ENCODE results near the gene REX1BD. TPM values are rescaled to one million over a fixed set of nuclear protein-coding genes. Genes with fewer than 3 reads are reported as not detected.
"Not testable (repeated sequence)": the region's sequence is repeated elsewhere in the genome, so short reads cannot be mapped to it uniquely, and the experiment has no call there.

REX1BD gene
- total RNA-seq, 2 experiments from 2014 or later: 73.0 to 85.2 TPM

GRCh38 chr19:18587962-18588610 is 512 bp upstream of the REX1BD start:
- ChIA-PET POLR2A (interaction anchor here (2.2 kb wide), 1 partner anchor 16 kb away, joined by 14 read pairs; the partner anchor contains the start of gene UBA52), CTCF (interaction anchor here (0.6 to 3.8 kb wide), 21 partner anchors 9 to 278 kb away, joined by 3 to 41 read pairs (median 5); partner anchors contain the start of genes CRLF1, FKBP8, SSBP4 and UBA52)
- no peak for DNase-seq
- H3K36me3 Mint-ChIP-seq (ENCODE audit: low read depth): peaks cover 16% of the 10 kb centered on the region
- H3K4me1 Mint-ChIP-seq: peaks cover 43% of the 10 kb centered on the region
- no peaks in the 10 kb centered on the region for H3K9me3 Mint-ChIP-seq
- H3K27ac Mint-ChIP-seq: peak overlapping the region; percentile 95
- H3K27me3 Mint-ChIP-seq: no peaks in the 10 kb centered on the region
- peak overlapping the region; percentile 84 for H3K4me3 Mint-ChIP-seq

GRCh38 chr19:18589380-18590272 is 1.0 kb downstream of the REX1BD start:
- H3K36me3 Mint-ChIP-seq (ENCODE audit: low read depth): peaks cover 16% of the 10 kb centered on the region
- H3K27ac Mint-ChIP-seq: peak overlapping the region; percentile 95
- H3K9me3 Mint-ChIP-seq: no peaks in the 10 kb centered on the region
- CTCF ChIA-PET: interaction anchor here (0.6 to 3.8 kb wide), 37 partner anchors 8 to 785 kb away, joined by 3 to 41 read pairs (median 4); partner anchors contain the start of genes COPE, DDX49, FKBP8 and KXD1
- peak overlapping the region; percentile 84 for H3K4me3 Mint-ChIP-seq
- POLR2A ChIA-PET: interaction anchor here (0.6 to 2.2 kb wide), 5 partner anchors 18 to 810 kb away, joined by 3 to 14 read pairs (median 3); partner anchors contain the start of gene UBA52
- H3K4me1 Mint-ChIP-seq: peaks cover 45% of the 10 kb centered on the region
- peak; percentile 77 for DNase-seq
- H3K27me3 Mint-ChIP-seq: peaks cover 3% of the 10 kb centered on the region

GRCh38 chr19:18590273-18591272 is 2.0 kb downstream of the REX1BD start:
- Mint-ChIP-seq H3K4me3 (peak overlapping the region; percentile 84), H3K9me3 (no peaks in the 10 kb centered on the region), H3K27me3 (peaks cover 8% of the 10 kb centered on the region), H3K36me3 (ENCODE audit: low read depth) (peaks cover 16% of the 10 kb centered on the region), H3K27ac (no peak overlapping the region), H3K4me1 (peaks cover 44% of the 10 kb centered on the region)
- POLR2A ChIA-PET: interaction anchor here (0.7 kb wide), 1 partner anchor 181 kb away, joined by 8 read pairs; no protein-coding TSS in a partner anchor
- DNase-seq: no peak
- CTCF ChIA-PET: interaction anchor here (0.9 to 3.8 kb wide), 8 partner anchors 10 to 329 kb away, joined by 3 to 41 read pairs (median 6); partner anchors contain the start of genes COPE, DDX49 and UBA52

DNA sequence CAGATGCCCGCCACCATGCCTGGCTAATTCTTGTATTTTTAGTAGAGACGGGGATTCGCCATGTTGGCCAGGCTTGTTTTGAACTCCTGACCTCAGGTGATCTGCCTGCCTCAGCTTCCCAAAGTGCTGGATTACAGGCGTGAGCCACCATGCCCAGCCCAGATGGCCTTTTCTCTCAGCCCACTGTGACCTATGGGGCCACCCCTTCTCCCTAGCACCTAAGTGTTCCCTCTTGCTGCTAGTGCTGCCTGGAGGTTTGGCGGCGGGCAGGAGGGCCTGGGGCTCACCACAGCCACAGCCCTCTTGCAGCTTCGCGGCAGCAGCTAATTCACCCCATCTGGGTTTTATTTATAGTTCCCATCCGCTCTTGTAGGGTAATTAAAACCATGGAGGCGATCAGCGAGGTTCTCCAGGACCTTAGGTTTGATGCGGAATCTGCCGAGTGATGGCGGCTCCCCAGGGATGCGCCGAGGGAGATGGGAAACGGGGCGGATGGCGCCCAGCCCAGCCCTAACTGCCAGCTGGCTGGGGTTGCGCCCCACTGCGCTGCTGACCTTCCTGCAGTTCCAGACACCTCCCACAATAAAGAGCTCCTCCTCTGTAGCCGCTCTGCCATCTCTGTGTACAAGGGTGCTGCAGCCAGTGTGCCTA is 3.3 kb downstream of the REX1BD start:
- H3K4me1 Mint-ChIP-seq: peaks cover 36% of the 10 kb centered on the region
- H3K9me3 Mint-ChIP-seq: no peaks in the 10 kb centered on the region
- ChIA-PET POLR2A (interaction anchor here (0.6 to 0.7 kb wide), 2 partner anchors 95 to 180 kb away, joined by 6 to 8 read pairs; no protein-coding TSS in a partner anchor), CTCF (interaction anchor here (0.6 to 3.3 kb wide), 5 partner anchors 9 to 106 kb away, joined by 3 to 10 read pairs (median 3); partner anchors contain the start of gene TMEM59L)
- no peak overlapping the region for H3K27ac Mint-ChIP-seq
- DNase-seq: no peak
- peaks cover 16% of the 10 kb centered on the region for H3K27me3 Mint-ChIP-seq
- H3K36me3 Mint-ChIP-seq (ENCODE audit: low read depth): peaks cover 16% of the 10 kb centered on the region
- no peak overlapping the region for H3K4me3 Mint-ChIP-seq

DNA sequence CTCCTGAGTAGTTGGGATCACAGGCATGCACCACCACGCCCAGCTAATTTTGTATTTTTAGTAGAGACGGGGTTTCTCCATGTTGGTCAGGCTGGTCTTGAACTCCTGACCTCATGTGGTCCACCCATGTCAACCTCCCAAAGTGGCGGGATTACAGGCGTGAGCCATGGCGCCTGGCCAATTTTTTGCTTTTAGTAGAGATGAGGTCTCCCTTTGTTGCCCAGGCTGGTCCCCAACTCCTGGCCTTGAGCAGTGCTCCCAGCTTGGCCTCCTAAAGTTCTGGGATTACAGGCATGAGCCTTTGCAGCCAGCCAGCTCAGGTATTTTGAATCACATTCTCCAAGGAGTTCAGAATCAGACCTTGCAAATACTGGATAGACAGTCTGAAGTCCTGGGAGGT is 4.1 kb downstream of the REX1BD start:
- peaks cover 34% of the 10 kb centered on the region for H3K4me1 Mint-ChIP-seq
- H3K27ac Mint-ChIP-seq, H3K4me3 Mint-ChIP-seq, POLR2A ChIA-PET, H3K9me3 Mint-ChIP-seq, DNase-seq: not testable (repeated sequence)
- peaks cover 16% of the 10 kb centered on the region for H3K36me3 Mint-ChIP-seq (ENCODE audit: low read depth)
- H3K27me3 Mint-ChIP-seq: peaks cover 16% of the 10 kb centered on the region
- CTCF ChIA-PET: interaction anchor here (1.0 to 1.7 kb wide), 6 partner anchors 7 to 141 kb away, joined by 3 to 9 read pairs (median 6); partner anchors contain the start of genes FKBP8 and TMEM59L

GRCh38 chr19:18593367-18594095 is 4.9 kb downstream of the REX1BD start:
- Mint-ChIP-seq H3K36me3 (ENCODE audit: low read depth) (peaks cover 16% of the 10 kb centered on the region), H3K27me3 (peaks cover 16% of the 10 kb centered on the region), H3K4me3 (peak overlapping the region; percentile 10), H3K27ac (no peak overlapping the region), H3K4me1 (peaks cover 27% of the 10 kb centered on the region), H3K9me3 (no peaks in the 10 kb centered on the region)
- no peak for DNase-seq
- POLR2A ChIA-PET: no interaction called here
- CTCF ChIA-PET: interaction anchor here (0.6 to 1.7 kb wide), 21 partner anchors 8 to 274 kb away, joined by 3 to 9 read pairs (median 3); partner anchors contain the start of genes ELL, FKBP8, SSBP4 and TMEM59L

GRCh38 chr19:18594096-18594823 is 5.7 kb downstream of the REX1BD start:
- H3K9me3 Mint-ChIP-seq: no peaks in the 10 kb centered on the region
- H3K4me3 Mint-ChIP-seq: peak overlapping the region; percentile 24
- DNase-seq: peak; percentile 67
- H3K36me3 Mint-ChIP-seq (ENCODE audit: low read depth): peaks cover 16% of the 10 kb centered on the region
- peaks cover 27% of the 10 kb centered on the region for H3K4me1 Mint-ChIP-seq
- peaks cover 16% of the 10 kb centered on the region for H3K27me3 Mint-ChIP-seq
- ChIA-PET CTCF (interaction anchor here (0.6 to 1.7 kb wide), 20 partner anchors 9 to 273 kb away, joined by 3 to 9 read pairs (median 3); partner anchors contain the start of genes ELL, SSBP4 and TMEM59L), POLR2A (no interaction called here)
- H3K27ac Mint-ChIP-seq: no peak overlapping the region

- POLR2A ChIA-PET: no interaction called here
- Mint-ChIP-seq H3K36me3 (ENCODE audit: low read depth) (peaks cover 12% of the 10 kb centered on the region), H3K4me3 (peak overlapping the region; percentile 24), H3K9me3 (no peaks in the 10 kb centered on the region), H3K27me3 (peaks cover 16% of the 10 kb centered on the region), H3K4me1 (peaks cover 22% of the 10 kb centered on the region), H3K27ac (no peak overlapping the region)
- CTCF ChIA-PET: interaction anchor here (0.7 to 1.5 kb wide), 7 partner anchors 17 to 252 kb away, joined by 3 to 5 read pairs (median 3); partner anchors contain the start of genes ELL, SSBP4 and UBA52
- DNase-seq: no peak
These were observed 6.3 kb downstream of the REX1BD start for GRCh38 chr19:18594824-18595373.

GRCh38 chr19:18595475-18595874 is 6.9 kb downstream of the REX1BD start:
- no peaks in the 10 kb centered on the region for H3K9me3 Mint-ChIP-seq
- H3K36me3 Mint-ChIP-seq (ENCODE audit: low read depth): peaks cover 11% of the 10 kb centered on the region
- no peak for DNase-seq
- peaks cover 19% of the 10 kb centered on the region for H3K4me1 Mint-ChIP-seq
- ChIA-PET POLR2A (no interaction called here), CTCF (interaction anchor here (0.7 kb wide), 1 partner anchor 24 kb away, joined by 3 read pairs; the partner anchor contains the start of gene UBA52)
- no peak overlapping the region for H3K4me3 Mint-ChIP-seq
- peaks cover 16% of the 10 kb centered on the region for H3K27me3 Mint-ChIP-seq
- no peak overlapping the region for H3K27ac Mint-ChIP-seq

DNA sequence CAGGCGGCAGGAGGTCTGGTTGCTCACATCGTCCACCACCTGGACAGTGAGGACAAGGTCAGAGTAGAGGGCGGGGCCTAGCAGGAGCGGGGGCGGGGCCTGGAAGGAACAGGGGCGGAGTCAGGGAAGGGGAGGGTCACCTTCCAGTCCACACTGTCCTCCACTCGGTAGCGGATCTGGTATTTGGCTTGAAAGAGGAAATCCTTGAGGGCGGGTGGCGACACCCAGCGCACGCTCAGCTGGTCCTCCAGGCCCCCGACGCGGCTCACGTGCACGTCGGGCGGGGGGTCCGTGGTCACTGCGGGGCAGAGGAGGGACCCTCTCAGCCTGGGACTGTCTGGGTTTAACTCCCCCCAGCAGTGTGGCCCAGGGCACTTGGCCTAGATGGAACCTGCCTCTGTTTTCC is 8.2 kb downstream of the REX1BD start:
- Mint-ChIP-seq H3K27ac (no peak overlapping the region), H3K36me3 (ENCODE audit: low read depth) (peaks cover 1% of the 10 kb centered on the region), H3K9me3 (no peaks in the 10 kb centered on the region), H3K4me3 (no peak overlapping the region), H3K27me3 (peaks cover 22% of the 10 kb centered on the region), H3K4me1 (peaks cover 15% of the 10 kb centered on the region)
- ChIA-PET CTCF (interaction anchor here (0.5 to 1.7 kb wide), 3 partner anchors 8 to 133 kb away, joined by 3 to 5 read pairs (median 3); partner anchors contain the start of gene REX1BD), POLR2A (no interaction called here)
- DNase-seq: no peak
